Measurements from ENCODE around the gene COL15A1. TPM values are rescaled to one million over a fixed set of nuclear protein-coding genes. Genes with fewer than 3 reads are reported as not detected.
A peak's percentile ranks its signal among the peaks of the same experiment; 100 is the strongest.

COL15A1 gene
- total RNA-seq, 1 experiment from 2014 or later, result 0.09 TPM

DNA sequence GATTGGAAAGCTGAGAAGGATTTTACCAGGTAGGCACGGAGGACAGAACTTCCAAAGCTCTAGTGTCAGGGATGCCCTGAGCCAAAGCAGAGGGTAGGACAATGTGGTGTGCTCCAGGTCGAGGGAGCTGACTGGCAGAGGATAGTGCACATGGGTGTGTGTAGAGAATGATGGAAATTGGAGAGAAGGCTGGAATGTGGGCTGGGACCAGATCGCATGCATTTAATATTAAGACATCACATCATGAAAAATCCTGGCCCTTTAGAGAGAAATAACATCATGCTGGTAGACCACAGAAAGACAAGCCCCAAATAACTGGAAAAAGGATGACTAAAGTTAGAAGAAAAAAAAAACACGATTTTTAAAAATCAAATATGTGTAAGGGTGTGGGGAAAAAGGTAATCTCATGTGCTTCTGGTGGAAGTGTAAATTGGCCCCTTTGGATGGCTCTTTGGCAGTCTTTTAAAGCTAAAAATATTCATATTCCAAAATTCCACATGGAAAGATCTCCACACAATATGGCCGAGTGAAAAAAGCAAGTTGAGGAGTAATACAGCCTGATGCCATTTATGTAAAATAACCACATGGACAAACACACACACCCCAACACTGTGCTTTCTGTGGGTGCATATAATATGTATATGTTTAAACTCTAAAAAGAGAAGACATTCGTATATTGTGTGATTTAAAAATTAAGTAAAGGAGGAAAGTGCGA is 94.2 kb downstream of the COL15A1 start:
- no peak for DNase-seq (ENCODE audit: low spot score)

DNA sequence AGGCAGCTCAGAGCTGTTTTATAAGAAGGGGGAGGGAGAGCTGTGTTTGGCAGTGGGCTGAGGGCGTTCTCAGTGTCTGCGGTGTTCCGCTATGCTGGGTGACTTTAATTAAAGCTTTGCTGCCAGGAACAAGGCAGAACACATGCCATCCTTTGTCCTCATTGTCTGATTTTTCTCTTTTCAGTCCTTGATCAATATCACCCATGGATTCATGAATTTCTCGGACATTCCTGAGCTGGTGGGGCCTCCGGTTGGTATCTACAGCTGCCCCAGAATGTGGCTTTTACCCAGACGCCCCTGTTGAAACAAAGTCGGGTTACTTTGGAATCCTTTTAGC is 94.7 kb downstream of the COL15A1 start:
- no peak for DNase-seq (ENCODE audit: low spot score)

DNA sequence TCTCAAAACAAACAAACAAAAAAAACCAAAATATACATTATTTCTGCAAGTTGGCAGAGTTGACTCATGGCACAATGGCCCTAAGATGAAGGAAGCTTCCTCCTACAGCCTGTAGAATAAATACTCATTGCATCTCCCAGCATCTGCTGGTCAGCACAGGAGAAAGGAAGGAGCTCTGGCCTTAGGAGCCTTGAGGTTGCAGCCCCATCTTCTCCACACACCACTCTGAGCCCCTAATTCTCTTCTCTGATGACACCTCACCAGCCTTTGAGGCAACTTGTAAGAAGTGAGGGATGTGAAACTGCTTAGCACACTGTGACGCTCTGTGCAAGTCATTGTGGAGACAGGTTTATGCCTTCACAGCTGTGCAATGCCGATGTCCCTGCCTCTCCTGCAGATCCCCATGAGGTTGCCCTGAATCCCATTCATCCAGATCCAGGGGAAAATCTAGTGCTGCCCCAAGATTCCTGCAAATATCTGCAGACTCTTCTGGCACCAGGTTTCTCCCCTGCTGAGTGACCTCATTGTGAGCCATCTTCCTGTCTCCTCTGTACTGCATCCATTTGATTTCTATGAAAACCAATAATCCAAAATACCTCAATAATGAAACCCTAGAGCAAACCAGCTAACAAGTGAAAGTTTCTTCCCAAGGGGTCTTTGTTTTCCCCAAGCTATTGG is 95.9 kb downstream of the COL15A1 start:
- peak; percentile 49 for DNase-seq (ENCODE audit: low spot score)

DNA sequence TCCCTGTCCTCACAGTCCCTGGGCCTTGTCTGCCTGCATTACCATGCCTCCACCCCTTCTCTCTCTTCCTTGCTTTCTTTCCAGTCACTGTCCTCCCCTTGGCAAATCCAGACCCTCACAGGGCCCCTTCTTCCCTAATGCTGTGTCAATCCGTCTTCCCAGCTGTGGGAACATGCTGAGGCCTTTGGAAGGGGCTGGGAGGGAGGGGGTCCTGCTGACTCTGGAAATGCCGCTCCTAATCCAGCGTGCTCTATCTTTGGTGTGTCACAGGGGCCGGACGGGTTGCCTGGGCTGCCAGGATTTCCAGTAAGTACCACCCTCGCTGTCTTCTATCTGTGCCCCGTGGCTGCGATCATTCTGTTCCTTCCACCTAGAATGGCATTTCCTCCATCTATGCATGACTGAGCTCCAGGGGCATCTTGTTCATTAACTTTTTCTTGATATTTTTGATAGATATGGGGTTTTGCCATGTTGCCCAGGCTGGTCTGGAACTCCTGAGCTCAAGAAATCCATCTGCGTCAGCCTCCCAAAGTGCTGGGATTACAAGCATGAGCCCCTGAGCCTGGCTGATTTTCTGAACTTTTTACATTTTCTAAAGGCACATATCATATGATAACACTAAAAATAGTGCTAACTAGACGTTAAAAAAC is 96.7 kb downstream of the COL15A1 start:
- DNase-seq (ENCODE audit: low spot score), result no peak

DNA sequence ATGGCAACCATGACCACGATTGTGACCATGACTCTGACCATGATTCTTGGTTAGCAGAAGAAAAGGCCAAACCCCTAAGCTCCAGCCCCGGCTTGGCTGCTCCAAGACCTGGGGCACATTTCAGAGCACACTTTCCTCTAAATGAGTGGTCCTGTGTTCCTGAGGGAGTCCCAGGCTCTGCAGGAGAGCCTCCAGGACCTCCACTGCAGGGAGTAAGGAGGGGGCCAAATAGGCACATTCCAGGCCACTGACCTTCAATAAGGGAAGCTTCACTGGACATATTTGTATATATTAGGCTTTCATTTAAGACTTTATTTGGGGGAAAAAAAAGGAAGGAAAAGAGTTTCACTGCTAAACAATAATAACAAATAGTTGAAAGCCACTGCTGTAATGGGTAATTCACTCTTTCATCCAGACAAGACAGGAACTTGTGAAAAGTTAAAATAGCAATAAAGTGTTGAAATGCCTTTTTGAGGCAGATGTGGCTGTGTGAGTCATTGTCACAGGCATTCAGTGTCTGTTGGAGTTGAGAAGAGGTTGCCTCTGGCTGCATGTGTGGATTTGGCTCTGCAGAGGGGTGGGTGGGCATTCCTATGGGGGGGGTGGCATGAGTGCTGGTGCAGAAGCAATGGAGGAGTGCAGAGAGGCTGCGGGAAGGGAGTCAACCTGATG is 97.3 kb downstream of the COL15A1 start:
- peak; percentile 86 for DNase-seq (ENCODE audit: low spot score)

DNA sequence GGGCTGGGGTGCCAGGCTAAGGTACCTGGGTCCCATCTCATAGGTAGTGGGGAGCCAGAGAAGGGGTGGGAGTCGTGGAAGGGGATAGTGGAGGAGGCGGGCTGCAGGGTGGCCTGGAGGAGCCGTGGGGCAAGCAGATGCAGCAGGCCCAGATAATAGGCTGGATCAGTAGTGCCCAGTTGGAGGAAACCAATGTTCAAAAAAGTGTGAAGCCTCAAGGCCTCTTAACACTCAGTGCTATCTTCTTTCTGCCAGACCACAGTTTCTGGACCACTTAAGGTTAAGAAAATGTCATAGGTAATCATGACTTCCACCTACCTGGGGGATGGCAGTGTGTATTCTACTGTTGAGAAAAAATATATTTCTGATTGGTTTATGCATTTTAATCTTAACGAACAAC is 97.9 kb downstream of the COL15A1 start:
- no peak for DNase-seq (ENCODE audit: low spot score)

DNA sequence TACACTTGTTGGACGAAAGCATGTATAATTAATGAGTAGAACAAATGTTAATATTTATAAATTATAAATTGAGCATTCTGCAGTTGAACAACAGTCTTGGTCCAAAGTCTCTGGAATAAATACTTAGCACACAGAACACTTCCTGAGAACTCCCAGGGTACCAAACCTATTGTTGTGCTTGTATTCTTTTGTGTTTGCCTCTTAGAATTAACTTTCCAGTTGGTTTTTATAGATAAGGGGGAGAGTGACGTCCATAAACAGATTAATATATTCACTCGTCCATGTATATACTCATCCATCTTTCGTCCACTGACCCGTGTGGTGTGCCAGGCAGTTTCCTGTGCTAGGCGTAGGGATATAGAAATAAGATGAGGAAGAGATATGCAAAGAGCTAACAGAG is 98.9 kb downstream of the COL15A1 start:
- no peak for DNase-seq (ENCODE audit: low spot score)

DNA sequence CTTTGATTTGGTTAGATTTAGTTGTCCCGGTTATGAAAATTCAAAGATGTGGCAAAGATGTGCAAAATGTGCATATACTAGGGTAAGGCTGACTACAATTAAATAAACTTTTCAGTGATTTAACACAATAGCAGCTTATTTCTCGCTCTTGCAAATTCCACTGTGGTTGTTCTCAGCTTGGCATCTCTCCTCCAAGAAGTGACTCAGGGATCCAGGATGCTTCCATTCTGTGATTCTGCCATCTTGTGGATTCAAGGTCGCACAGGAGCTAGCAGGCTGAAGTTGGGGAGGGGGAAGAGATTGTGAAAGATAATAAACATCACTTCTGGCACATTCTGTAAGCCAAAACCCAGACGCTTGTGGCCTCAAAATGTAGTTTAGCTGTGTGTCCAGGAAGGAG is 101.1 kb downstream of the COL15A1 start:
- no peak for DNase-seq (ENCODE audit: low spot score)

DNA sequence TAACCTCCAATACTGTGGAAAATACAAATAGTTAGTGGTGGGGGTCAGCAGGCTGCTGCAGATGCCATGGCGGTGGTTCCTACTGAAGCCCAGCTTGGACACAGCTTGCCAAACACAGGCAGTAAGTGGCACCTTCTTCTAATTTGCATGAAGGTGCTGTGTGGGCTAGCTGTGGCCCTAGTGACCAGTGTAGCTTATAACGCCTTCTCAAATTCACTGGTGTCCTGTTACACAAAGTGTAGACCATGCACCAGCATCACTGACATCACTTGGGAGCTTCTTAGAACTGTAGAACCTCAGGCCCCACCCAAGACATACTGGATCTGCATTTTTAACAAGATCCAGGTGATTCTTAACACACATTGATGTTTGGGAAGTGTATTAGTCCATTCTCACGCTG is 102.4 kb downstream of the COL15A1 start:
- no peak for DNase-seq (ENCODE audit: low spot score)

DNA sequence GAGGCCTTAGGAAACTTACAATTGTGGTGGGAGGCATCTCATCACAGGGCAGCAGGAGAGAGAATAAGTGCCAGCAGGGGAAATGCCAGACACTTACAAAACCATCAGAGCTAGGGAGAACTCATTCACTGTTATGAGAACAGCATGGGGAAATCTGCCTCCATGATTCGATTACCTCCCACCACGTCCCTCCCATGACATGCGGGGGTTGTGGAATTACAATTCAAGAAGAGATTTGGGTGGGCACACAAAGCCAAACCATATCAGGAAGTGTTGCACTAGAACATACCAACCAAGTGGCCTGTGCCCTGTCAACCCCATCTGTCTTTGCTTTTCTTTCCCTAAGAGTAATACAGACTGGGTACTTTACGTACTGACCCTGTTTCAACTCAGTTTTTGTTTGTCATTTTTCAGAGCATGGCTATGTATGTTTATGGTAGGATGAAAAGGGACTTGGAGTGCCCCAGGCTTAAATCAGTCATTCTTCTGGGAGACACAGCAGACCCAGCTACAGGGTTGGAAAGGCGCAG is 102.9 kb downstream of the COL15A1 start:
- no peak for DNase-seq (ENCODE audit: low spot score)

DNA sequence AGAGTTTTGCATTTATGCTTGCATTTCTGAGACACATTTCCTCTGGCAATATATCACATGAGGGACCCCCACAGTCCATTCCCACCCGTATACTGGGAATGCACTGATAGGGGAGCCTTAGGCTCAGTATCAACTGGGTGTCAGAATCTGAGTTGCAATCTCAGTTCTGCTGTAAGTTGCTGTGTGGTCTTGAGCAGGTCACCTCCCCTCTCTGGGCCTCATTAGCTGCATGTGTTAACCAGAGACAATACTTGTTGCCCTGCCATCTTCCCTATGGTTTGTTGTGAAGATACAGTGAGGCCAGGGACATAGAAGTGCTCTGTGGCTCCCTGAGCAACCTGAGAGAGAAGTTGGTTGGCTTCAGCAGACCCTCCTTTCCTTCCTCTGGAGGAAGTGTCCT is 105.5 kb downstream of the COL15A1 start:
- no peak for DNase-seq (ENCODE audit: low spot score)

DNA sequence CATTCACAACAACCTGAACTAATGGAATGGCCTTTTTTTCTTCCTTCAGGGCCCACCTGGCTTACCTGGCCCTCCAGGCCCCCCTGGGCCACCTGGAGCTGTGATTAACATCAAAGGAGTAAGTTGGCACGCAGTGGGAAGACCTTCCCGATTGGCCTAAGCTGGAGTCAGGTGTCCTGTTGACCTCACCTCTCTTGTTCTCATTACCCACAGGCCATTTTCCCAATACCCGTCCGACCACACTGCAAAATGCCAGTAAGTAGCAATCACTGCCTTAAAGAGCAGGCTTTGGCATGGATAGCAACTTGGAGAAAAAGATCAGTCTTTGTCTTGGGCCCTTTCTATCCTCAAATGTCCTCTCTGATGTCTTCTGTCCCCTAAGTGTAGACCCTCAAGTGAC is 105.9 kb downstream of the COL15A1 start:
- no peak for DNase-seq (ENCODE audit: low spot score)

DNA sequence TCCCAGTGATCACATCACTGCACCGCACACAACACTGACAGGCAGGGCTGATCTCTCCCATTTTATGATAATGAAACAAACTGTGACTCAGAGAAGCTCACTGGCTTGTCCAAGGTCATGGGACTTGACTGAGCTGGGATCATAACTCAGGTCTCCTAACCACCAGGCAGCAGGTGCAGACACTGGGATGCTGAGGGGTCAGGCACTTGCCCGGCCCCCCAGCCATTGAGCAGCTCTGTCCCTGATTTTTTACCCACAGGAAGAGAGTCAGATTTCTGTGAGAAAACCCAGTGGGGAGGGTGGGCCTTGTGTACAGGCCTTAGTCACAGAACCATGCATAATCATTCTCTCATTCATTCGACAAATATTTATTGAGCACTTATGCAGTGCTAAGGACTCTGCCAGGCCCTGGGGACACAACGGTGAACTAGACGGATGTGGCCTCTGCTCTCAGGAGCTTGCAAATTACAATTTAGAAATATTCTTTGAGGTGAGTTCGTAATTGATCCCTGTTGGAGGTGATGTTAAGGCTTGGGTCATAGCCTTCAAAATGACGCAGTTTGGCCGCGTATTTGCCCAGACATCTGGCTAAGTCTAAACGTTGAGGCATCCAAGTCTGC is 106.7 kb downstream of the COL15A1 start:
- peak; percentile 82 for DNase-seq (ENCODE audit: low spot score)

DNA sequence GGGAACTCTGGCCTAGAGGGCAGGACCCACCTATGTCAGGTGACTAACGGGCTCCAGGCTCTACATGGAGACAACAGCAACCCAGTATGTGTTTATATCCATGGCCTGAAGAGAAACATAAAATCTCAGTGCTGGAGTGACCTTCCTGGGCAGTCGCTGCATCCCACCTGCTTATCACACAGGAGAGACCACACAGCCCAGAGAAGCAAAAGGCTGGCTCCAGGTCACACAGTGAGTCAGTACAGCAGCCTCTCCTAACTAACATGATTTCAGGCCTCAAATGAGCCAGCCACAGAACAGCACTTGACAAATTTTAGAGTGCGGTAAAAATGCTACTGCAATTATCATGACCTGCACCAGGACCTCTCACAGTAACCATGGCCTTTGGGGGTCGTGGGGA is 107.2 kb downstream of the COL15A1 start:
- no peak for DNase-seq (ENCODE audit: low spot score)

DNA sequence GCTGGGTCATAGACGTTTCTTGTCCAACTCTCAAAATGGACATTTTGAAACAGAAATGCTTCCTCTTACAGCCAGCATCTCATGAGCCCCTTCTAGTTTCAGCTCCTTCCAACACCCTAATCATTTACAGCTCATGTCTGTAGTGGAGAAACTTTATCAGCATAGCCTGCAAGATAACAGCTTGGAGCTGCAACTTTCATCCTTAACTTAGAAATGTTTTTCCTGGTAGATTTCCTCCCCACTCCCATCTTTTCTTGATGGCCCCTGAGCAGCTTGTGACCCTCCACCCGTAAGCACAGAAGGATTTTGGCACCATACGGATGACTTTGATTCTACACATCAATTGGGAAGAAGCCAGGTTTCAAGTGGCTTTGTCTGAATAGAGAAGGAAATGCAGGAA is 107.7 kb downstream of the COL15A1 start:
- DNase-seq (ENCODE audit: low spot score), result no peak

DNA sequence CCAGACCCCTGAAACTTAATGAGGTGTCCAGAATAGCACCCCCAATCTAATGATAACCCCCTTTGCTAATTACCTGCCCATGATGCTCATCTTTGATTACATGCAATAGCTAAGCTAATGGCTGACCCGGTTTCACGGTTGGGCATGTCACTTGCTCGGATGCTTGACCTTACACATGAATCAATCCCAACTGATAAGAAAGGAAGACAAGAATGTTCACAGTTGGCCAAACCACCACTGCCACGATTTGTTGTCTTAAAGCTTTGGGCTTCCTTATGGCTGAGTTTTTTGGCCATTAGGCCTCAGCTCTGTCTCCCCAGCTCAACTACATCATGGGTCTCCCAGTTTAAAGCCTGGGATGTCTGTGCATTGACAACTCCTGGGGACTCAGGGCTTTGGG is 108.1 kb downstream of the COL15A1 start:
- no peak for DNase-seq (ENCODE audit: low spot score)

DNA sequence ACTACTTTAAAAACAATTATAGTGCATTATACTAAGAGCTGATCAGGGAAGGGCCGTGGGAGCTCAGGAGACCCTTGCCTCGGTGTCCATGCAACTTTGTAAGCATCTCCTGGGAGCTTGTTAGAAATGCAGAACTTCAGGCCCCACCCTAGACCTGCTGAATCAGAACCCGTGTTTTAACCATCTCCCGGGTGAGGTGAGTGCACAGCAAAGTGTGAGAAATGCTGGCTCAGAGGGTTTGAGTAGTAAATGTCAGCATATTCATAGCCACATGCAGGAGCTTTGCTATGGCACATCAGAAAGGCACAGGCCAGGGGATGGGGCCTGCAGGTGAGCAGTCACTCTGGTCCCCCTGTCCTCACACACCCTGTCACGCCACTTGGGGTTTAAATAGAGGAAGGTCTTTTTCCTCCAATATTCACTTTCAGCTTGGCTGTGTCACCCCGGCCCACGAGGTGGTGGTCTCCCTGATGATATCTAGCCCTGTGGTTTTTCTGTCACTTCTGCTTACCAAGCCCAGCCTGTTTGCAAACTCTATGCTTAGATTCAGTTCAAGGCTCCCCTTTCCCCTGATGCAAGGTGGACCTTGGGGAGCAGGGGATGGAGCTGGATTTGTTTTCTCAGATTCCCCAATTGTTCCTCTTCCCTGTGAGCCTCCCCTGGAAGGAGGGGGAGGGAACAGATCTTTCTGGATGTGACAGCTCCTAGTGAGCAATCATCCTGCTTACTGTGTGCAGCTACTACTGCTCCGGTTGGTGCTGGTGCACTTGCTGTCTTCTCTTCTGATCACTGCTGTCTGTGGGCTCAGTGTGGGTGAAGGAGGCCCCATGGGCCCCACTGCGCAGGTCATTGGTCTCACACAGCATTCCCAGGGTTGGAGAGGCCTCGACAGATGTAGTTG is 109.4 kb downstream of the COL15A1 start:
- DNase-seq (ENCODE audit: low spot score), result no peak

DNA sequence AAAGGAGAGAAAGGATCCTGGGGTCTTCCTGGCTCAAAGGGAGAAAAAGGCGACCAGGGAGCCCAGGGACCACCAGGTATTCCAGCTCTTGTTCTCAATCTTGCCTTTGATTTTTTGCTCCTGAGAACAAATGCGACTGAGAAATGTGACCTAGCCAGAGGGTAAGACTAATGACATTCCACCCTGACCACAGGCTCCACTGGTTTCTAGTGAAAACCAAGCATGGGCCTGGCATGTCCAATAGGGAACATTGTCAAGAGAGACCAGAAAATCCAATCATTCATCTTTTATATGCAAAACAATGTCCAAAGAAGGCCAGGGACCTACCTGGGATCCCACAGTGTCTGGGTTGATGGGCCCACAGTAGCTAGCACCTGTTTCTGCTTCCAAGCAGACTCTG is 110.9 kb downstream of the COL15A1 start:
- peak; percentile 78 for DNase-seq (ENCODE audit: low spot score)

DNA sequence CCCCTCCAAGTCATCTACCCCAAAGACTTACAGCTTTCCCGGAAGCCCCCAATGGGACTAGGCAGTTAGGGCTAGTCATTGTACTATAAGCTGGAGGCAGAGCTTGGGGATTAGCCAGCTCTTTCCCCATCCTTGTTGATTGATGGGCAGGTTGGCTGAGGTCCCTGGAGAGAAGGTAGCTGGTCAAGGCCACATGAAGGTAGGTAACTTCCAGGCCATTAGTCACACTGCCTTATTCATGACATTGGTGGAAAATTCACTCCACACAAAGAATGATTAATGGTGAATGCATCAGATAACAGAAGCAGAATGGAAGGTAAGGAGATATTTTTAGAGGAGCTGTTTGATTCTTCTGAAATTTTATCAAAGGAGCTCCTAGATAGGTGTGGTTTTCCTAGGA is 111.7 kb downstream of the COL15A1 start:
- DNase-seq (ENCODE audit: low spot score), result peak; percentile 90

DNA sequence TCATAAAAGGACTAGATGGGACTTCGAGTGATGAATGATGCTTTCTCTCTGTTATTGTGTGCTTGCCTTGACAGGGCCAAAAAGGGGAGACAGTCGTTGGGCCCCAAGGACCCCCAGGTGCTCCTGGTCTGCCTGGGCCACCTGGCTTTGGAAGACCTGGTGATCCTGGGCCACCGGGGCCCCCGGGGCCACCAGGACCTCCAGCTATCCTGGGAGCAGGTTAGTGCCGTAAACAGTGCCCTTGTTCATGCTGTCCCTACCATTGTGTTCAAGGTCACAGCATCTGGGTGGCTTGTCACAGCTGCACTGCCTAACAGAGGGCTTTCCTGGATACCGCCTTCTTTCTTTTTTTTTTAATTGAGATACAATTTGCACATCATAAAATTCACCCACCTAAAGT is 112.5 kb downstream of the COL15A1 start:
- DNase-seq (ENCODE audit: low spot score), result no peak

Measured in A172 (cell line).